GM12892 (cell line): ENCODE data around the gene MYOF.
"Not testable (repeated sequence)": the region's sequence is repeated elsewhere in the genome, so short reads cannot be mapped to it uniquely, and the experiment has no call there.

Source experiments
- DNase-seq: peaks from one replicate; pipeline ENCODE4 v3.0.0; 2011; ENCODE audit not compliant: insufficient read length
- FAIRE-seq: peaks from 2 replicates; lab custom pipeline; 2011; peaks lifted over from hg19 to GRCh38; lab: Jason Lieb, UNC
- POLR2A ChIP-seq: IDR thresholded peaks from 2 replicates; pipeline ENCODE4 v1.6.1; 2011; ENCODE audit warnings: low read depth, low read length, control low read depth
- POLR2AphosphoS5 ChIP-seq: IDR thresholded peaks from 2 replicates; pipeline ENCODE4 v1.6.1; 2011; ENCODE audit warnings: low read depth, low read length, control low read depth
- TAF1 ChIP-seq: IDR thresholded peaks from 2 replicates; pipeline ENCODE4 v1.6.1; 2011; ENCODE audit warnings: low read depth, mild to moderate bottlenecking, control low read depth, low read length, borderline replicate concordance

The MYOF gene

GRCh38 chr10:93342921-93343320 lies 139.2 kb downstream of the MYOF start:
- no peak for TF ChIP-seq POLR2A
- no peak for TF ChIP-seq TAF1
- TF ChIP-seq POLR2AphosphoS5: no peak
- FAIRE-seq: no peak
- no peak for DNase-seq

- no peak for DNase-seq
- TF ChIP-seq POLR2AphosphoS5 (no peak), TAF1 (no peak), POLR2A (no peak)
- no peak for FAIRE-seq
These were observed 139.8 kb downstream of the MYOF start for GRCh38 chr10:93342366-93342765.

- DNase-seq: no peak
- TF ChIP-seq POLR2A: no peak
- FAIRE-seq: no peak
These were observed 144.8 kb downstream of the MYOF start for GRCh38 chr10:93337309-93337721.

- TF ChIP-seq TAF1 (no peak), POLR2A (no peak), POLR2AphosphoS5 (no peak)
- FAIRE-seq (no peak), DNase-seq (no peak)
These were observed 145.5 kb downstream of the MYOF start for GRCh38 chr10:93336678-93337077.

- TF ChIP-seq TAF1: no peak
- no peak for TF ChIP-seq POLR2AphosphoS5
- TF ChIP-seq POLR2A: no peak
- FAIRE-seq: no peak
- DNase-seq: no peak
These were observed 146.0 kb downstream of the MYOF start for GRCh38 chr10:93336110-93336509.

GRCh38 chr10:93334901-93335327 lies 147.2 kb downstream of the MYOF start:
- FAIRE-seq: no peak
- no peak for TF ChIP-seq TAF1
- no peak for TF ChIP-seq POLR2A
- TF ChIP-seq POLR2AphosphoS5: no peak
- DNase-seq: no peak

- DNase-seq: no peak
- TF ChIP-seq TAF1 (no peak), POLR2A (no peak), POLR2AphosphoS5 (no peak)
- no peak for FAIRE-seq
These were observed 148.0 kb downstream of the MYOF start for GRCh38 chr10:93334181-93334580.

GRCh38 chr10:93333278-93333978 lies 148.7 kb downstream of the MYOF start:
- no peak for FAIRE-seq
- DNase-seq: no peak
- no peak for TF ChIP-seq TAF1
- no peak for TF ChIP-seq POLR2AphosphoS5
- TF ChIP-seq POLR2A: no peak

GRCh38 chr10:93330824-93331223 lies 151.3 kb downstream of the MYOF start:
- no peak for TF ChIP-seq POLR2AphosphoS5
- no peak for TF ChIP-seq TAF1
- no peak for TF ChIP-seq POLR2A
- DNase-seq (no peak), FAIRE-seq (no peak)

GRCh38 chr10:93319896-93320295 lies 162.2 kb downstream of the MYOF start:
- DNase-seq (no peak), FAIRE-seq (no peak)

GRCh38 chr10:93319096-93319495 lies 163.0 kb downstream of the MYOF start:
- no peak for DNase-seq
- FAIRE-seq: no peak
- TF ChIP-seq POLR2AphosphoS5 (no peak), TAF1 (no peak), POLR2A (no peak)

More at GRCh38 chr10:93319896-93320295, 162.2 kb downstream of the MYOF start:
- TF ChIP-seq POLR2A: no peak
- no peak for TF ChIP-seq TAF1
- no peak for TF ChIP-seq POLR2AphosphoS5

- TF ChIP-seq TAF1 (no peak), POLR2AphosphoS5 (no peak), POLR2A (no peak)
- DNase-seq (no peak), FAIRE-seq (no peak)
These were observed 166.9 kb downstream of the MYOF start for GRCh38 chr10:93315246-93315645.

GRCh38 chr10:93314656-93315055 lies 167.5 kb downstream of the MYOF start:
- not testable (repeated sequence) for DNase-seq, FAIRE-seq
